ENCODE results near the gene PLA2G2F.

The PLA2G2F gene, protein sequence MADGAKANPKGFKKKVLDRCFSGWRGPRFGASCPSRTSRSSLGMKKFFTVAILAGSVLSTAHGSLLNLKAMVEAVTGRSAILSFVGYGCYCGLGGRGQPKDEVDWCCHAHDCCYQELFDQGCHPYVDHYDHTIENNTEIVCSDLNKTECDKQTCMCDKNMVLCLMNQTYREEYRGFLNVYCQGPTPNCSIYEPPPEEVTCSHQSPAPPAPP

DNA sequence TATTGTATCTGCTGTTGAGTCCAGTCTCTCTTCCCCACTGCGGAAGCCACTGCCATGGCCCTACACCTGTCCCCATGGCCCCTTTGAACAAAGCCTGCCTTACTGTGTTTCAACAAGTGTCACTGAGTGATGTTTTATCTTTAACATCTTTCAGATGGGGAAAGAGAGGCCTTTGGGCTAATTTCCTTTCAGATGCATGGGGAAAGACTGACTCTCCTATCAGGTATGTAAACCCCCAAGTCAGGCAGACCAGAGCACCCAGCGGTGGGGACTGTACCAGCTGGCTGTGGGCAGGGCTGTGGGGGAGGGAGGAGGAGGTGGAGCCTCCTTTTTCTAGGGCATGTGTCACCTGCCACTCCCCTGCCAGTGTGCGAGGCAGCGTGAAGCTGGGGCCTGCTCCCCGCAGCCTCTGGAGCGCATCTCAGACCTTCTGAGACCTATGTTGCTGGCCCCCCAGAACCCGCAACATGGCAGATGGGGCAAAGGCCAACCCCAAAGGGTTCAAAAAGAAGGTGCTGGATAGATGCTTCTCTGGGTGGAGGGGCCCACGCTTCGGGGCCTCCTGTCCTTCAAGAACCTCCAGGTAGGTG is at the start of gene PLA2G2F:
TSS of gene PLA2G2F (plus strand) at position 363 of the 590 bp plus-strand sequence. CDS start at position 468, 105 bp downstream.
- no peak for DNase-seq

DNA sequence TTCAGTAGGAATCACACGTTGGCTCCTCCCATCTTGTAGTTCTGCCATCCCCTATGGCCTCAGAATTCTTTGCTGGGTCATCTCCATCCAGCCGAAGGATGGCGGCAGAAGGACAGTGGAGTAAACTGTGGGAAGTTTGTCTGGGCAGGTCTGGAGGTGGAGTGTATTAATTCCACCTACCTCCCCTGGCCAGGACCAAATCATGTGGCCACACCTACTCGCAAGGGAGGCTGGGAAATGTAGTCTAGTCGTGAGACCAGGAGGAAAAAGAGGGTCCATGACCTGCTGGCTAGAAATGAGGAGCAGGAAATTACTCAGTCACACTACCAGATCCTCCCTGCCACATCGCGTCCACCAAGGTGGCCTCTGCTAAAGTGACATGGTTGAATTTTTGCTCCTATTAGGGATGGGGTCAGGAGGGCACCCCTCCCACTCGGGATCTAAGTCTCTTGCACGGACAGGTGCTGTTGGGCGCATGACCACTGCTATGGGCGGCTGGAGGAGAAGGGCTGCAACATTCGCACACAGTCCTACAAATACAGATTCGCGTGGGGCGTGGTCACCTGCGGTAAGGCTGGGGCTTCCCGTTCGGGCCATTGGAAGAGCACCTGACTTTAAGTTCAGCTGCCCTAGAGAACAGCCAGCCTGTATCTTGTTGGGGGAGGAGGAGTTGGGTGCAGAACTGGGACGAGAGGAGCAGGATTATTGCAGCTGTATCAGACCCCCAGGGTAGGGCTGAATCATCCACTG is 49.6 kb upstream of the PLA2G2F start:
- DNase-seq: no peak

DNA sequence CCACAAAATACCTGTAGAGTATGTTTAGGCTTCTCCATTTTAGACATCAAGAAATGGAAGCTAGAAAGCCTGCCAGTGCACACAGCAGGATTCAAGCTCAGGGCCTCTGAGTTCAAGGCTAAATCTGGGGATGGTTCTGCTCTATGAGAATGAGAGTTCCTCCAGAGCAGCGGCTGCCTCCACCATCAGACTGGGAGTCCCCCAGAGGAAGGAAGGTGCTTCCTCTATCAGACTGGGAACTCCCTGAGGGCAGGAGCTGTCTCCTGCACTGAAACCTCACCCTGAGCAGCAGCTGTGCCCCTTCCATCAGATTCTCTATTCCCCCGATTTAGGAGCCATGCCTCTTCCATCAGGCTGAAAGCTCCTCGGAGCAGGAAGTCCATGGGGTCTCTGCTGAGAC is 49.0 kb upstream of the PLA2G2F start:
- DNase-seq: no peak

DNA sequence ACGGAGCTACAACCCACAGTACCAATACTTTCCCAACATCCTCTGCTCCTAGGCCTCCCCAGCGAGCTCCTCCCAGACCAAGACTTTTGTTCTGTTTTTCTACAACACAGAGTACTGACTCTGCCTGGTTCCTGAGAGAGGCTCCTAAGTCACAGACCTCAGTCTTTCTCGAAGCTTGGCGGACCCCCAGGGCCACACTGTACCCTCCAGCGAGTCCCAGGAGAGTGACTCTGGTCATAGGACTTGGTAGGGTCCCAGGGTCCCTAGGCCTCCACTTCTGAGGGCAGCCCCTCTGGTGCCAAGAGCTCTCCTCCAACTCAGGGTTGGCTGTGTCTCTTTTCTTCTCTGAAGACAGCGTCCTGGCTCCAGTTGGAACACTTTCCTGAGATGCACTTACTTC is 48.5 kb upstream of the PLA2G2F start:
- DNase-seq: no peak

DNA sequence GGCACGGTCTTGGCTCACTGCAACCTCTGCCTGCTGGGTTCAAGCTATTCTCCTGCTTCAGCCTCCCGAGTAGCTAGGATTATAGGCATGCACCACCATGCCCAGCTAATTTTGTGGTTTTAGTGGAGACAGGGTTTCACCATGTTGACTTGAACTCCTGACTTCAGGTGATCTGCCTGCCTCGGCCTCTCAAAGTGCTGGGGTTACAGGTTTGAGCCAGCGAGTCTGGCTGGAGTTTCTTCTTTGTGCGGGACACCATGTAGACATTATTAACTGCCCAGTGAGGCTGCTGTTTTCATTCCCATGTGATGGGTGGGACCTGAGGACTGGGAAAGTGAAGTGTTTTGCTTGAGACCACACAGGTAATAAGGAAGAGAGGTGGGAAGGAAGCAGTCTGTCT is 45.8 kb upstream of the PLA2G2F start:
- DNase-seq: no peak

DNA sequence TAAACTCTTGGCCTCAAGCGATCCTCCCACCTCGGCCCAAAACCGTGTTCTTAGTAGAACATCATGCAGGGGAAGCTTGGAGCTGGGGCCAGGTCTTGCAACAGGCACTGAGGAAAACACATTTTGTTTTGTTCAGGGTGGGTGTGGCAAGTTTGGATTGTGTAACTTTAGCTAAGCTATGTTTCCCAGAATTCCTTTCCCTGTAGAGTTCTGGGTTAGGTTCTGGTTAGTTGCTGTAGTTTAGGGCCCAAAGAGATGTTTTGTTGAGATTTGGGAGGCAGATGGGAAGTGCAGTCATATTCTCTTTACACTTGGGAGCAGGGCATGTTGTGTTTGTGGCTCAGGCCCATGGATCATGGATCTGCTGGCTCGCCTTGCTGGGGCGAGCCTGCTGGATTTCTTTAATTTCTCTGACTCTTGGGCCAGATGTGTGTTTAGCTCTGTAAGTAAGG is 45.2 kb upstream of the PLA2G2F start:
- no peak for DNase-seq

DNA sequence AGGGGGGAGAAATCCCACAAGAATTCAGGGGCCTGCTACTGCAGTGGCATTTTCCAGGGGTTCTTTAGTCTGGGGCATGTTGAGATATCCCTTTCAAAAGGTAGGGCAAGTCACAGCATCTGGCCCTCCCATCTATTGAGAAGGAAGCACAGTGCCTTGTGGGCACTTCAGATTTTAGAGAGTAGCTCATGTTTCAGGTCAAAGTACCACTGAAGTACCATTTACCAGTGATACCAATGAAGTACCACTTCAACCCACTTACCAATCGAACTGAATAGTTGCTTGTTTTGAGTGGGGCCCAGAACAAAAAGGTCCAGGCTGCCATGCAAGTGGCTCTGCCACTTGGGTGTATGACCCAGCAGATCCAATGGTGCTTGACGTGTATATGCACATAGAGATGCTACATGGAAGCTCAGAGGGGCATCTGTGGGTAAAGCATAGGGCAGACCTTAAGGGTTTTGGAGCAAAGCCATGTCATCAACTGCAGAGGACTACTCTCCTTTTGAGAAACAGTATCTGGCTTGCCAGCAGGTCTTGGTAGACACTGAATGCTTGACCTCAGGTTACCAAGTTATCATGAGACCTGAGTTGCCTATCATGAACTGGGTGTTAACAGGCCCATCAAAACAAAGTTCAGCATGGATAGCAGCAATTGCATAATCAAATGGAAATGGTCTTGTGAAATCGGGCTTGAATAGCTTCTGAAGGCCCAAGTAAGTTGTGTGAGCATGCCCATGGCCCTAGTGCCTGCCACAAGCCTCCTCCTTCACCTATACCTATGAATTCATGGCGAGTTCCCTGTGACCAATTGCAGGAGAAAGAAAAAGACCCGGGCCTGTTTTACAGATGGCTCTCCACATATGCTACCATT is 43.3 kb upstream of the PLA2G2F start:
- no peak for DNase-seq

DNA sequence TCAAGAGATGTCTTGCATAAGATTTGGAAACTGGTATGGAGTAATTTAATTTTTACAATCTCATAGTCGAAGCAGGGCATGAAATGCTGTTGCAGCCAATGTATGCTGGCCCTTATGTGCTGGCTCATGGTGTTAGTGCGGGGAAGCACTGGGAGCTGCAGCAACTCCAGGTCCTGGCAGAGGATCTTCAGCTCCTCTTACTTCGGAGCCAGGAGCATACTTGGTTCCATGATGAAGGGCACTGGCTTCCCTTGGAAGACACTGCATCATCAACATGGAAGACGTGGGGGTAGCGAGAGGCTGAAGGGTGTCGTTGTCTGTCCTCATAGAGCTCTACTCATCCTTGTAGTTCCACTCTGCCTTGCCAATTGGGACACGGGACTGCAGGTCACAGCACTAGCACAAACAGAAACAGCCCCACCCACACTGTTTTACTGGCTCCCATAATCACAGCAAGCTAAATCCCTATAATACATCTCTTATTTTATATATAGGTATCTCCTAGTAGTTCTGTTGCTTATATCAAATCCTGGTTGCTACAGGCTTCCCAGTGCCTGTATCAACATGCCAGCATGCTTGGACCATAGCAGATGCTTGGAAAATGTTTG is 42.2 kb upstream of the PLA2G2F start:
- no peak for DNase-seq

DNA sequence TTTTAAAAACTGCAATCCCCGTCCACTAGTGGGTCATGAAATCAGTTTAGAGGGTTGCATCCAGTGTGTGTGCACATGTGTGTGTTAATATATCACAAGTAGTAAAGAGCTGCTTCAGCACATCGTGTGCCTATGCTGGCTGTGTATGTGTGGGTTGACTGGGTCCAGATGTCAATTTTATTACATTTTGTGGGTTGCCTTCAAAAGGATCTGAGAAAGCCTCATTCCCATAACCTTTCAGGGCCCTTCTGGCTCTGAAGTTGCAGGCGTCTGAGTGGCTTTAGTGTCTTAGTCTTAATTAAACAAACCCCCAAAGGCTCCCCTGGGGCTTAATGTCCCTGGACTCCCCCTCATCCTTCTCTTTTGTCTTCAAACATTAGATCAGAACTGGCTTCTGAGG is 39.6 kb upstream of the PLA2G2F start:
- no peak for DNase-seq

DNA sequence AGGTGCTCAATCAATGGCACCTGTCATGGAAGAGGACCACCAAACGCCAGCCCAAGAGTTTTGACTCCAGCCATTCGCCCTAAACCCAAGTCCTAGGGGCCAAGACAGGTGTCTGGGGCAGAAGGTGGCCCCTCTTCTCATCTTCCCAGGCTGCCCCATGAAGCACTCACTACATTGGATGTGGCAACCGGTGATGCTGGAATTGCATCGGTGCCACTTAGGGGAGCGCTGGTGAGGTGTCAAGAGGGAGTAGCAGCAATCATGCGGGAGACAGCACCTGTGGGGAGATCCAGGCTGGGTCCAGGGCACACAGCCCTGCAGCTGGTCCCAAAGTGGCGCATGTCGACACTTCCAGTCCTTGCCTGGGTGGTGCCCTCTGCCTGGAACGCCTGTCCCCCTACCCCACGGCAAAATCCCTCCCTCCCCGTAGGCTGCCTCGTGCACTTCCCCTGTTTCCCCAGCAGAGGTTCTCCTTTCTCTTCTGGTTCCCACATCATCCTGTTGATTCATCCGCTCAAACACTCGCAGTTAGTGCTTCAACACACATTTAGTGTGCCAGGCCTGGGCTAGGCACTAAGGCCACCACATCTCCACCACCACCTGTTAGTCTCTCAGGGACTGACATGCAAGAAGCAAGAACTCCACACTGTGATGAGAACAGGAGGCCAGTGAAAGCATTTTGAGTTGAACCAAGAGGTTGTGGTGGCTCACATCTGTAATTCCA is 38.3 kb upstream of the PLA2G2F start:
- peak; percentile 44 for DNase-seq

DNA sequence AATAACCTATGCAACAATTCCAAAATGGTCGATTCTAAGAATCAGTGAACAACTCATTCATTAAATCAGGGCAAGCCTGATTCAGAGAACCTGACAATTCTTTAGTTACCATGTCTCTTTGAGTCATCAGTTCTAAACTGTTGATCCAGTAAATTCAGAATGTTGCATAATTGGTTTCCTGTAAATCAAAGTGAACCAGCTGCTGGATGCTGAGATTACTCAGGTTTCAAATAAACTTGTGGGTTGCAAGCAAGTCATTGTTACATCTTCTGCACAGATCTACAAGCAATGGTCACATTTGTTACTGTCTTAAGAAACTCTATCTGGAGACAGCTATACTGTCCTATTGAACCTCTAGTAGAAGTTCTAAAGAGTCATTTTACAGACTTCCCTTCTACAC is 36.2 kb upstream of the PLA2G2F start:
- DNase-seq: peak; percentile 65

DNA sequence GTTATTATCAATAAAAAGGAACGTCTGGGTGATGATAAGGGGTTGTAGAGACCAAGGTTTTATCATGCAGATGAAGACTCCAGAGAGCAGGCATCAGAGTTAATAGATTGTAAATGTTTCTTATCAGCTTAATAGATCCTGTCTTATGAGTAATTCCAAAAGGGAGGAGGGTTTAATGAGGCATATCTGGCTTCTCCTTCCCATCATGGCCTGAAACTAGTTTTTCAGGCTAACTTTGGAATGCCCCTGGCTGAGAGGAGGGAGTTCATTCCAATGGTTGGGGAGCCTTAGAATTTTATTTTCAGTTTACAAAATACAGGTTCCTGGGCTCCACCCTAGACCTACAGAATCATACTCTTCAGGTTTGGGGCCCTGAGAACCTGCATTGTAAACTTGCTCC is 33.3 kb upstream of the PLA2G2F start:
- DNase-seq: no peak

DNA sequence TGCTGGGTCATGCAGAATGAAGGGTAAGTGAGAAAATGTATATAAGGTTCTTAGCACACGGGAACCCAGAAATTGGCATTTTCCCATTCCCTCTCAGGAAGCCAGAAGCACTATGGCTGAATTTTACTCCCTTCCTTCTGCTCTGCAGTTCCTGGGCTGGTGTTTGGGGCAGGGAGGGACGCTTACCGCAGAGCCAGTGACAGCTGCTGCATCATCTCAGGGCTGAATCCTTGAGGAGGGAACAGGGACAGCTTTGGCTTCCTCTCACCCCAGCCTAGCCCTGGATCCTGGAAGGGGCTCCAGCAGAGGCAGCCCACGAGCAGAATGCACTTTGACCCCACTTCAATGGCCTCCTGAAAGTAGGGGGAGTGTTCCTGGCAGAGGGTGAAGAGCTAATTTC is 31.8 kb upstream of the PLA2G2F start:
- DNase-seq: no peak

DNA sequence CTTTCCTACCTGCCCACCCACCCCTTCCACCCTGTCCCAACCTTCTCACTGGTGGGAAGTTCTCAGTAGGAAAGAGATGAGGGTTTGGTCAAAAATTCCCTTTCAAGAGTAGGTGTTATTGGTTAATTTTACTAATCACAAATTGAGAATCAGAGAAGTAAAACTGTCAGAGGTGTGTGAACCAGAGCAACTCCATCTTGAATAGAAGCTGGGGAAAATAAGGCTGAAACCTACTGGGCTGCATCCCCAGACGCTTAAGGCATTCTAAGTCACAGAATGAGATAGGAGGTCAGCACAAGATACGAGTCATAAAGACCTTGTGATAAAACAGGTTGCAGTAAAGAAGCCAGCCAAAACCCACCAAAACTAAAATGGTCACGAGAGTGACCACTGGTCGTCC is 31.3 kb upstream of the PLA2G2F start:
- no peak for DNase-seq

DNA sequence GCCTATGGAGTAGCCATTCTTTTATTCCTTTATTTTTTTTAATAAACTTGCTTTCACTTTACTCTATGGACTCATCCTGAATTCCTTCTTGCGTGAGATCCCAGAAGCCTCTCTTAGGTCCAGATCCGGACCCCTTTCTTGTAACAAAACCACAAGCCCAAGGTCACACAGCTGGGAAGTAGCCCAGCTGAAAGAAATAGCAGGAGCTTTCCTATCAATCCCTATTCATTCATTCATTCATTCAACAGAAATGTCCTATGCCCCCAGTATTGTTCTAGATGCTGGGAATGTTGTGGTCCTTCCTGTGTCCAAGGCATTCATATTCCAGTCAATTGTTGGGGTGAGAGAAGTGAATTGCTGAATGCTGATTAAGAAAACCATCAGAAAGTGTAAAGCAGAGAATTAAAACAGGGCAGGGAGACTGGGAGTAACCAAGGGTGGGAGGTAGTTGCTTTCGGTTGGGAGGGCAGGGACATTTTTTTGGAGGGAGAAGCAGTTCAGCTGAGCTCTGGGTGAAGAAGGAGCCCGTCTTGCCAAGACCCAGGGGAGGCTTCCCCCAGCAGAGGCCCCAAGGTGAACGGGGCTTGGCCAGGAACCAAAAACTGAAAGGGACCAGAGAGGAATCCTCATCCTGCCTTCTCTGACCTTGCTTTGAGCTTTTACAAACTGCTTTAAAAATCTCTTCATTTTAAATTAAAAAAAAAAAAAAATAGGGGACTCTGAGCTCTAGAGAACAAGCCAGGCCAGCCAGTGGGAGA is 30.6 kb upstream of the PLA2G2F start:
- no peak for DNase-seq

DNA sequence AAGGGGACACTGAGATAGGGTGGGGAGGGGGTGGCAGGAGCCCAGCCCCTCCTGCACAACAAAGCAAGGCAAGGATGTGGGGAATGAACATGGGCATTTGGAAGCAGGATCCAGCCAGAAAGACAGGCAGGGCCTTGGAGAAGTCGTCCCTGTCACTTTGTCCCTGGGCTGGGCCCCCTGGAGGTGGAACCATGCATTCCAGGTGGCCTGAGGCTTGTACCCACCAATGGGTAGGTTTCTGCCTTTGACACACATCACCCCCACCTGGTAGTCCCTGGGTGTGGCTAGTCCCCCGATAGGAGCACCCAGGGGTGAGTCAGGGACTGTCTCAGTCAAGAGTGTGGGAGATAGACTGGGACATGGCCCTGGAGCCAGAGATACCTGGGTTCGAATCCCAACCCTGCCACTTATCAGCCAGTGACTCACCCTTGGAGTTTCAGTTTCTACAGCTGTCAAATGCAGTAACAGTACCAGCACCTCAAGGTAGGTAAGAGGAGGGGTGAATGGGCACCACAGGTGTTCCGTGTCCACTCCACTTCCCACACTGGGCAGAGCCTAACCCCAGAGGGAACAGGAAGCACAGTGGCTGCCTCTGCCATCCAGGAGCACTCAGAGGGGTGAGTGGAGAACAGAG is 29.8 kb upstream of the PLA2G2F start:
- DNase-seq: no peak

DNA sequence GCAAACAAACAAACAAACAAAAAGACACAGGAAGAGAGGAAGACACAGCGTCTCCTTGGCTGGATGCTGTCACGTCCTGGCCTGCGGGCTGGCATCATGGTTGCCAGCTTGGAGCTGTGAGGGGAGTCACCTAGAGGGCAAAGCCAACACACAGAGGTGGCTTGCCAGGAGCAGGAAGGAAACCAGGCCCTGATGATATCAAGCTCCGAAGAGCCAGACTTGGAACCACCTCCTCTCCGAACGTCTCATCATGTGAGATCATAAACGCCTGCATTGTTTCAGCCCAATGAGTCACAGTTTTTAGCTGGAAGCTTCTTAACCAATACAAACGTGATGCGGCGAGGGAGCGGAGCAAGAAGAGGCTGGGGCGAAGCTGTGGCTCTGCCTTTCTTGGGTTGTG is 28.4 kb upstream of the PLA2G2F start:
- peak; percentile 11 for DNase-seq

DNA sequence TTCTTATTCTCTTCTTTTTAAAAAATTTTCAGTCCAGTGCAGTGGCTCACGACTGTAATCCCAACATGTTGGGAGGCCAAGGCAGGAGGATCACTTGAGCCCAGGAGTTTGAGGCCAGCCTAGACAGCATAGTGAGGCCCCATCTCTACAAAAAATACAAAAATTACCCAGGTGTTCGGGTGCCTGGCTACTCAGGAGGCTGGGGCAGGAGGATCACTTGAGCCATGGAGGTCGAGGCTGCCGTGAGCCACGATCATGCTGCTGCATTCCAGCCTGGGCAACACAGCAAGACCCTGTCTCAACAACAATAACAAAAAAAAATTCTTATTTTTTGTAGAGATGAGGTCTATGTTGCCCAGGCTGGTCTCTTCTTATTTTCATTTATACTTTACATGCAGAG is 27.7 kb upstream of the PLA2G2F start:
- DNase-seq: no peak

DNA sequence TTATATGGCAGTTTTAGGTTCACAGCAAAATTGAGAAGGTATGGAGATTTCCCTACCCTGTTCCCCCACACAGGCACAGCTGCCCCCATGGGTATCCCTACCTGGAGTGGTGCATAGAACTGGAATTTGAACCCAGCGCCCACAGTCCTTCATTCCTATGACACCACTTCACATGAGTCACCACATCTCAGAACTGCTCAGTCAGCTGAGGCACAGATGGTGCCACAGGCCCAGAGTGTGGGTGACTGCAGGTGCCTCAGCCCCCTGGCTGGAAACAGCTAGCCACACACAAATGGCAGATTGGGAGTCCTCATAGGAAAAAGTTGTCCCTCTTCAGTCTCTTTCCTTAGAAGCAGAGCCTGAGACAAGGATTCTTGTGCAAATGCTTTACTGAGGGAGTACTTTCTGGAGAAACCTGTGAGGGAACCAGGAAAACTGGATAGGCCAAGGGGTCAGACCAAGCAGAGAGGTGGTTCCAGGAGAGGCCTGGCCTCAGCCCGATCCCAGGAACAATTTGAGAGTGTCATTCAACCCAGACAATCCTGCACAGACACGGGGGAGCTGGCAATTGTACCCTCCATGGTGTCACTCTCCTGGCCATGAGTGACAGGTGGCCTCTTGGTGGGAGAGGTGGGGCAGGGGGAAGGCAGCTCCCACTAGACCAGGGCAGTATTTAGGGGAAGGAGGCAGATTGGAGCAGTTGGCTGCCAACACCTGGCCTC is 26.7 kb upstream of the PLA2G2F start:
- no peak for DNase-seq

DNA sequence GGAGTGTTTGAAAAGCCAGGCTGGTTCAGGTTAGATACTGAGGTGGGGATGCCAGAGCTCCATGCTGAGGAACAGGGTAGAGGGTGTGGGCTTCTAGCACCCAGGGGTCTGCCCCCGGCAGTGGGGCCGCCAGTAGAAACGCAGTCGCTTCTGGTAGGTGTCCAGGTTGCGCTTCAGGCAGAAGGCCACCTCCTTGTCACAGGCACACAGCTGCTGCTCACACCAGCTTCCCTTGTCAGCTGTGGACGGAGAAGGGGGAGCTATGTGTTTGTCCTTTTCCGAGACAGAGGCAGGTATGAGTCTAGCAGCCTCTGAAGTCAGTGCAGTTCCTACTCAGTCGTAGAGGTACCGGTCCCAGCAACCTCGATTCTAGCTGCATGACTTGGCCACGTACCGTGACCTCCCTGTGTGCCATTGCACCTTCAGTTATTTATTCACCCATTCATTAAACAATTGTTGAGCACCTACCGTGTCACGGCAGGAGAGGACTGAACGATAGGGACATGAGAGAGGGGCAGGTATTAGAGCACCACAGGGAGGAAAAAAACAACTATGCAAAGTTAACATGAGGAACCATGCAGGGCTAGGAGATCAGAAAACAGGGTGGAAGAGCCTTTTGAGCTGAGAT is 25.0 kb upstream of the PLA2G2F start:
- DNase-seq: no peak

Data from fibroblast of skin of right quadriceps (primary cell).